HepG2 (cell line): Measurements from ENCODE around the gene RARA. TPM values are rescaled to one million over a fixed set of nuclear protein-coding genes. Genes with fewer than 3 reads are reported as not detected.
A peak's percentile ranks its signal among the peaks of the same experiment; 100 is the strongest.

Experiments
- ATAC-seq: fragments of 200-7000 bp; cut with Tn5 transposase; 3 replicates; pipeline ENCODE4 v1.9.1; 2020; ENCODE audit warnings: mild to moderate bottlenecking, moderate library complexity
- BruUV-seq: library from RNA; stranded (reverse); fragments of 400-500 nt; replicated peaks from 2 replicates; lab custom pipeline; 2021; lab: Mats Ljungman, UMichigan
- CTCF ChIA-PET: fragments of 300-600 bp; formaldehyde crosslinking; extraction: SDS; loops from one replicate; lab custom pipeline; 2021; ENCODE audit warnings: low total read pairs, inconsistent platforms, low intra/inter-chr PET ratio; lab: Yijun Ruan, JAX
- POLR2A ChIA-PET: fragments of 350-600 bp; sonication (Branson Sonifier 250); formaldehyde crosslinking; loops from one replicate; lab custom pipeline; 2020; ENCODE audit warnings: antibody characterized with exemption, inconsistent platforms; lab: Yijun Ruan, JAX
- DNase-seq: peaks from one replicate; pipeline ENCODE4 v3.0.0-alpha.2; 2015; ENCODE audit warnings: low spot score
- FAIRE-seq: peaks from 3 replicates; lab custom pipeline; 2011; peaks lifted over from hg19 to GRCh38; lab: Jason Lieb, UNC
- H2AFZ ChIP-seq: one replicate; pipeline ENCODE4 v1.6.1; 2011; ENCODE audit warnings: low read length, inconsistent platforms
- H3K27ac ChIP-seq: fragments of 300-600 bp; 3 replicates; pipeline ENCODE4 v1.8.0; 2011; ENCODE audit warnings: mixed run types, mild to moderate bottlenecking, mixed read lengths, low read length, inconsistent platforms; ENCODE audit not compliant: insufficient read depth; ENCODE audit errors: extremely low read length
- H3K27me3 ChIP-seq, 2 experiments: fragments of 200-600 bp in 1 of 2; 2 replicates in 1 of 2; 3 replicates in 1 of 2; pipeline versions ENCODE4 v1.6.0 to v1.8.0; 2011; ENCODE audit warnings: low read length in 2 of 2, mild to moderate bottlenecking in 2 of 2, moderate library complexity in 2 of 2, inconsistent platforms in 1 of 2; ENCODE audit not compliant: insufficient read depth in 2 of 2, control insufficient read depth in 1 of 2
- H3K36me3 ChIP-seq, 2 experiments: fragments of 200-600 bp in 1 of 2; replicated peaks in 1 of 2; 2 replicates in 1 of 2; 3 replicates in 1 of 2; pipeline versions ENCODE4 v1.5.1 to v1.8.0; 2011; ENCODE audit warnings: low read length in 2 of 2, inconsistent platforms in 1 of 2; ENCODE audit not compliant: insufficient read depth in 2 of 2, control insufficient read depth in 1 of 2
- H3K4me1 ChIP-seq: 2 replicates; pipeline ENCODE4 v1.5.1; 2012; ENCODE audit warnings: low read length, inconsistent platforms; ENCODE audit not compliant: insufficient read depth
- H3K4me2 ChIP-seq: 2 replicates; pipeline ENCODE4 v1.6.0; 2011; ENCODE audit warnings: low read depth, low read length, inconsistent platforms
- H3K4me3 ChIP-seq, 3 experiments: fragments of 200-600 bp in 1 of 3; sonication (generic), shearing (Covaris generic) in 1 of 3; replicated peaks in 1 of 3; 2 replicates each; pipeline ENCODE4 v1.5.1; 2011 to 2016; ENCODE audit warnings: low read length in 3 of 3, inconsistent platforms in 2 of 3, low read depth in 2 of 3, mild to moderate bottlenecking in 2 of 3, control low read depth in 1 of 3, mixed read lengths in 1 of 3; ENCODE audit not compliant: insufficient read depth in 1 of 3
- H3K79me2 ChIP-seq: one replicate; pipeline ENCODE4 v1.6.1; 2011; ENCODE audit warnings: low read length, inconsistent platforms; ENCODE audit not compliant: insufficient read depth
- H3K9ac ChIP-seq: 2 replicates; pipeline ENCODE4 v1.6.0; 2011; ENCODE audit warnings: mild to moderate bottlenecking, low read depth, low read length, inconsistent platforms; ENCODE audit not compliant: insufficient read depth
- H3K9me3 ChIP-seq: 2 replicates; pipeline ENCODE4 v1.5.1; 2012; ENCODE audit warnings: mild to moderate bottlenecking, low read length
- H4K20me1 ChIP-seq: 2 replicates; pipeline ENCODE4 v1.6.0; 2011; ENCODE audit warnings: inconsistent platforms, mild to moderate bottlenecking, low read length, moderate library complexity; ENCODE audit not compliant: insufficient read depth
- AKAP8 ChIP-seq: sonication (generic); formaldehyde crosslinking; IDR thresholded peaks from 2 replicates; pipeline ENCODE4 v1.5.1; 2020; ENCODE audit warnings: mild to moderate bottlenecking, missing genetic modification reagents
- CREB1 ChIP-seq, 2 experiments: fragments of 450-650 bp in 1 of 2; IDR thresholded peaks; 2 replicates each; pipeline ENCODE4 v1.6.1; 2016 to 2017; ENCODE audit warnings: control low read depth in 1 of 2, mild to moderate bottlenecking in 1 of 2, missing compliant biosample characterization in 1 of 2, missing genetic modification characterization in 1 of 2
- JUNB ChIP-seq: sonication (generic); formaldehyde crosslinking; IDR thresholded peaks from 2 replicates; pipeline ENCODE4 v1.8.0; 2022; ENCODE audit warnings: missing genetic modification reagents, mild to moderate bottlenecking, borderline replicate concordance
- MTERF4 ChIP-seq: sonication (generic); formaldehyde crosslinking; IDR thresholded peaks from 2 replicates; pipeline ENCODE4 v1.8.0; 2023; ENCODE audit warnings: mild to moderate bottlenecking, missing genetic modification reagents
- RCOR2 ChIP-seq: IDR thresholded peaks from 2 replicates; pipeline ENCODE4 v1.6.1; 2016; ENCODE audit warnings: missing biosample characterization, missing genetic modification reagents
- RFX5 ChIP-seq: IDR thresholded peaks from 2 replicates; pipeline ENCODE4 v1.6.1; 2011; ENCODE audit warnings: low read depth, low read length, improper control_type of control experiment
- SMC3 ChIP-seq: IDR thresholded peaks from 2 replicates; pipeline ENCODE4 v1.6.1; 2011; ENCODE audit warnings: low read length, improper control_type of control experiment
- SRY ChIP-seq: sonication (generic); formaldehyde crosslinking; IDR thresholded peaks from 2 replicates; pipeline ENCODE4 v1.8.0; 2022; ENCODE audit warnings: mild to moderate bottlenecking, missing genetic modification reagents
- TSC22D2 ChIP-seq: sonication (generic); formaldehyde crosslinking; IDR thresholded peaks from 2 replicates; pipeline ENCODE4 v1.5.1; 2020; ENCODE audit warnings: missing genetic modification reagents, mild to moderate bottlenecking, borderline replicate concordance
- ZNF337 ChIP-seq: sonication (generic); formaldehyde crosslinking; IDR thresholded peaks from 2 replicates; pipeline ENCODE4 v1.5.1; 2020; ENCODE audit warnings: missing genetic modification reagents, low read depth, mild to moderate bottlenecking, borderline replicate concordance
- ZNF577 ChIP-seq: sonication (generic); formaldehyde crosslinking; IDR thresholded peaks from 2 replicates; pipeline ENCODE4 v1.4.0; 2020; ENCODE audit warnings: mild to moderate bottlenecking, low read depth, missing genetic modification reagents, borderline replicate concordance
- ZNF674 ChIP-seq: sonication (generic); formaldehyde crosslinking; IDR thresholded peaks from 2 replicates; pipeline ENCODE4 v1.5.0; 2020; ENCODE audit warnings: low read depth, mild to moderate bottlenecking, missing genetic modification reagents
- ZNF747 ChIP-seq: sonication (generic); formaldehyde crosslinking; IDR thresholded peaks from 2 replicates; pipeline ENCODE4 v1.8.1; 2023; ENCODE audit warnings: missing genetic modification reagents, mild to moderate bottlenecking, borderline replicate concordance
- ZNF772 ChIP-seq: sonication (generic); formaldehyde crosslinking; IDR thresholded peaks from 2 replicates; pipeline ENCODE4 v1.5.0; 2020; ENCODE audit warnings: mild to moderate bottlenecking, missing genetic modification reagents
- ZNF850 ChIP-seq: sonication (generic); formaldehyde crosslinking; conservative IDR thresholded peaks from 2 replicates; pipeline ENCODE4 v1.9.0; 2021; ENCODE audit warnings: mild to moderate bottlenecking, missing genetic modification reagents
- WGBS: methylation state at CpG from one replicate; pipeline ENCODE4 v1.1.6; 2017; ENCODE audit warnings: low lambda C conversion rate; 5-methylcytosine and 5-hydroxymethylcytosine counted together
- in situ Hi-C: cut with HindIII; loops from 2 replicates; pipeline ENCODE4 v1.10.0; 2017; ENCODE audit warnings: low pct_unique_long_range_greater_than_20kb; ENCODE audit not compliant: extremely low pct_ligation_motif_present
- intact Hi-C: fragments of 100-400 bp; cut with micrococcal nuclease; formaldehyde crosslinking; loops from one replicate; pipeline ENCODE4 v1.10.0; 2022; ENCODE audit not compliant: unreplicated experiment
- polyA plus RNA-seq, 8 experiments: library from polyadenylated mRNA; depleted of rRNA in 3 of 8; stranded (reverse) in 7 of 8; unstranded in 1 of 8; fragments of >200 nt; fragmentation: Illumina TruSeq in 4 of 8; extraction: Trizol in 4 of 8; gene quantifications; 2 replicates each; pipeline versions ENCODE4 v1.2.1 to v1.2.3, GENCODE V29; 2011 to 2016; ENCODE audit warnings: low read depth in 4 of 8, missing spikeins in 1 of 8, mixed read lengths in 1 of 8; ENCODE audit not compliant: insufficient read depth in 1 of 8
- total RNA-seq, 5 experiments: library from RNA; depleted of rRNA; stranded (reverse); fragments of >200 nt; fragmentation: Illumina TruSeq; extraction: Trizol; gene quantifications; 2 replicates each; pipeline ENCODE4 v1.2.3, GENCODE V29; 2016; ENCODE audit warnings: low read depth in 1 of 5
- TF ChIP-seq, protein P1 (sequence below): sonication (generic); formaldehyde crosslinking; IDR thresholded peaks from 2 replicates; pipeline ENCODE4 v1.5.0; 2020; ENCODE audit warnings: missing genetic modification reagents

The RARA gene
- total and polyA plus RNA-seq, 2 of the 13 experiments (the other 11 are each of a cell fraction or from before 2014, with no cell fraction given), result 6.4 to 8.6 TPM

- peak; percentile 42 for ATAC-seq
- peak overlapping the region; percentile 86 to 95 (median 86) for H3K4me3 ChIP-seq
- peak overlapping the region; percentile 30 for H2AFZ ChIP-seq
- H3K4me2 ChIP-seq, result peak overlapping the region; percentile 100
- under 1% methylated on average over 6 of the region's 6 CpGs for WGBS
- in situ Hi-C loops, result loop anchor here (5.0 kb wide), 2 partner anchors 35 to 100 kb away; partner anchors contain the start of gene TOP2A
- BruUV-seq, result TSS peak; percentile 81
- no peaks in the 10 kb centered on the region; a peak in 1 of 5 replicates for H3K27me3 ChIP-seq
- peak overlapping the region; percentile 45 for H3K27ac ChIP-seq
- H3K9me3 ChIP-seq, result no peaks in the 10 kb centered on the region
- FAIRE-seq, result peak; percentile 37
- no peaks in the 10 kb centered on the region for H3K36me3 ChIP-seq
- POLR2A ChIA-PET, result interaction anchor here (0.8 to 3.8 kb wide), 20 partner anchors 8 to 1371 kb away, joined by 3 to 45 read pairs (median 4); partner anchors contain the start of genes NR1D1, PSMD3, RARA and TOP2A
- peak overlapping the region; percentile 72 for H3K9ac ChIP-seq
- intact Hi-C loops, result loop anchor here (2.0 kb wide), 3 partner anchors 15 to 99 kb away; partner anchors contain the start of gene TOP2A
- H3K4me1 ChIP-seq, result peaks cover 89% of the 10 kb centered on the region
- no peaks in the 10 kb centered on the region; the same call in 1 of the 2 replicates for H4K20me1 ChIP-seq
- peak; percentile 64 for DNase-seq
- CTCF ChIA-PET, result interaction anchor here (1.2 kb wide), 1 partner anchor 15 kb away, joined by 4 read pairs; no protein-coding TSS in a partner anchor
- peaks cover 27% of the 10 kb centered on the region for H3K79me2 ChIP-seq
- TF ChIP-seq SRY (CRISPR knock-in tag) (0 out of 2 replicates have a peak, but pooled peaks have one; percentile 2), TSC22D2 (0 out of 2 replicates have a peak, but pooled peaks have one; percentile 11), RCOR2 (CRISPR knock-in tag) (peak; percentile 18; the same call in 1 of the 2 replicates), AKAP8 (CRISPR knock-in tag) (0 out of 2 replicates have a peak, but pooled peaks have one; percentile 33), ZNF674 (CRISPR knock-in tag) (0 out of 2 replicates have a peak, but pooled peaks have one; percentile 43), SMC3 (peak; percentile 15; the same call in 1 of the 2 replicates), ZNF850 (CRISPR knock-in tag) (0 out of 2 replicates have a peak, but pooled peaks have one; percentile 11), ZNF337 (CRISPR knock-in tag) (0 out of 2 replicates have a peak, but pooled peaks have one; percentile 3), ZNF747 (CRISPR knock-in tag) (0 out of 2 replicates have a peak, but pooled peaks have one; percentile 29), JUNB (no peak), ZNF772 (CRISPR knock-in tag) (0 out of 2 replicates have a peak, but pooled peaks have one; percentile 28), RFX5 (no peak), ZNF577 (CRISPR knock-in tag) (no peak), MTERF4 (CRISPR knock-in tag) (0 out of 2 replicates have a peak, but pooled peaks have one; percentile 34), CREB1 (IDR thresholded peaks at IDR 0.05) (no peak), CREB1 (CRISPR knock-in tag; IDR thresholded peaks at IDR 0.05) (peak; percentile 35; the same call in 1 of the 2 replicates)
- TF ChIP-seq, protein P1, sequence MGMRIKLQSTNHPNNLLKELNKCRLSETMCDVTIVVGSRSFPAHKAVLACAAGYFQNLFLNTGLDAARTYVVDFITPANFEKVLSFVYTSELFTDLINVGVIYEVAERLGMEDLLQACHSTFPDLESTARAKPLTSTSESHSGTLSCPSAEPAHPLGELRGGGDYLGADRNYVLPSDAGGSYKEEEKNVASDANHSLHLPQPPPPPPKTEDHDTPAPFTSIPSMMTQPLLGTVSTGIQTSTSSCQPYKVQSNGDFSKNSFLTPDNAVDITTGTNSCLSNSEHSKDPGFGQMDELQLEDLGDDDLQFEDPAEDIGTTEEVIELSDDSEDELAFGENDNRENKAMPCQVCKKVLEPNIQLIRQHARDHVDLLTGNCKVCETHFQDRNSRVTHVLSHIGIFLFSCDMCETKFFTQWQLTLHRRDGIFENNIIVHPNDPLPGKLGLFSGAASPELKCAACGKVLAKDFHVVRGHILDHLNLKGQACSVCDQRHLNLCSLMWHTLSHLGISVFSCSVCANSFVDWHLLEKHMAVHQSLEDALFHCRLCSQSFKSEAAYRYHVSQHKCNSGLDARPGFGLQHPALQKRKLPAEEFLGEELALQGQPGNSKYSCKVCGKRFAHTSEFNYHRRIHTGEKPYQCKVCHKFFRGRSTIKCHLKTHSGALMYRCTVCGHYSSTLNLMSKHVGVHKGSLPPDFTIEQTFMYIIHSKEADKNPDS (CRISPR knock-in tag), result 0 out of 2 replicates have a peak, but pooled peaks have one; percentile 29
These were observed 8.4 kb downstream of the RARA start for GRCh38 chr17:40317345-40317873.
